Measurements from ENCODE around the gene ZNF12. TPM values are rescaled to one million over a fixed set of nuclear protein-coding genes. Genes with fewer than 3 reads are reported as not detected.
A peak's percentile ranks its signal among the peaks of the same experiment; 100 is the strongest.
"Not testable (repeated sequence)": the region's sequence is repeated elsewhere in the genome, so short reads cannot be mapped to it uniquely, and the experiment has no call there.

ZNF12 gene
- total RNA-seq, 4 donors from 2014 or later, result 19.4 to 25.6 (median 23.5) TPM

DNA sequence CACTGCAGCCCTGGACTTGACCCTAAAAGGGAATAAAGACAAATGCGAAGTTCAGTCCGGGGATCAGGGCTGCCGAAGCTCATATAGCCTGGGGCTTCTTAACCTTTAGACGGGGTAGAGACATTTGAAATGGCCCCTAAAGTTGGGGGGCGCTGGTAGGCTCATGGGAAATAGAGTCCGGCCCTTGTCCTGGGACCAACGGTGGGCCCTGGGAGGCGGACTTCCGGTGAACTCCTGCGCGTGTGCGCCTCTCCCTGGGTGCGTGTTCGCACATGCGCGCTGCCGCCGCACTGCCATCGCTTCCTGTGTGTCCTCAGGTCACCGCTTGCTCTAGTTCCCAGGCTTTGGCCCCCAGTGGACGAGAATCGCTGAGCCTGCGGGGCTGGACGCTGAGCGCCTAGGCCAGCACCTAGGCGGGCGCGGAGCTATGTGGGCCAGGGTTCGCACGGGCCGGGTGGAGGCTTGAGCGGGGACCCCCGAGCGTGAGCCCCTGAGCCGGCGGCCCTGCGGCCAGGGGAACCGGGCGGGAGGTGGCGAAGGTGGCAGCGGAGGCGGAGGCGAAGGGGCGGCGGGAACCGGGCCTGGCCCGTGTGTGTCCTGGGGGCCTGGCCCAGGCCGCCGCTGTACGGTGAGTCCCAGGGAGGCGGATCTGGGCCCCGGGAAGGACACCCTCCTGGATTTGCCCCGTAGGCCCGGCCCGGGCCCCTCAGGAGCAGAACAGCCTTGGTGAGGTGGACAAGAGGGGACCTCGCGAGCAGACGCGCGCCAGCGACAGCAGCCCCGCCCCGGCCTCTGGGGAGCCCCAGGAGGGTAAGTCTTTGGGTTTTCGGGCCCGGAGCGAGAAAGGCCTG, 23.0 kb upstream of the ZNF12 start:
- peaks cover 8 to 23% (median 21%) of the 10 kb centered on the region in 4 donors for H3K4me1 ChIP-seq
- peak; percentile 97 for DNase-seq (ENCODE audit: extremely low spot score)
- 1% methylated on average over 16 of the region's 66 CpGs for WGBS
- H3K27ac ChIP-seq (replicated peaks in 1 of 4), result peak overlapping the region; percentile 84 to 88 (median 86)
- TF ChIP-seq POLR2A (IDR thresholded peaks at IDR 0.05; ENCODE audit: low read depth) (no peak), EP300 (IDR thresholded peaks at IDR 0.05) (no peak), POLR2AphosphoS5 (IDR thresholded peaks at IDR 0.05) (peak; percentile 81 to 93)
- TF ChIP-seq, protein P1, sequence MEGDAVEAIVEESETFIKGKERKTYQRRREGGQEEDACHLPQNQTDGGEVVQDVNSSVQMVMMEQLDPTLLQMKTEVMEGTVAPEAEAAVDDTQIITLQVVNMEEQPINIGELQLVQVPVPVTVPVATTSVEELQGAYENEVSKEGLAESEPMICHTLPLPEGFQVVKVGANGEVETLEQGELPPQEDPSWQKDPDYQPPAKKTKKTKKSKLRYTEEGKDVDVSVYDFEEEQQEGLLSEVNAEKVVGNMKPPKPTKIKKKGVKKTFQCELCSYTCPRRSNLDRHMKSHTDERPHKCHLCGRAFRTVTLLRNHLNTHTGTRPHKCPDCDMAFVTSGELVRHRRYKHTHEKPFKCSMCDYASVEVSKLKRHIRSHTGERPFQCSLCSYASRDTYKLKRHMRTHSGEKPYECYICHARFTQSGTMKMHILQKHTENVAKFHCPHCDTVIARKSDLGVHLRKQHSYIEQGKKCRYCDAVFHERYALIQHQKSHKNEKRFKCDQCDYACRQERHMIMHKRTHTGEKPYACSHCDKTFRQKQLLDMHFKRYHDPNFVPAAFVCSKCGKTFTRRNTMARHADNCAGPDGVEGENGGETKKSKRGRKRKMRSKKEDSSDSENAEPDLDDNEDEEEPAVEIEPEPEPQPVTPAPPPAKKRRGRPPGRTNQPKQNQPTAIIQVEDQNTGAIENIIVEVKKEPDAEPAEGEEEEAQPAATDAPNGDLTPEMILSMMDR (IDR thresholded peaks at IDR 0.05), result peak in 2 of 3 experiments; percentile 16 to 17
- no peaks in the 10 kb centered on the region for H3K27me3 ChIP-seq
- no peaks in the 10 kb centered on the region for H3K9me3 ChIP-seq
- intact Hi-C loops (cut with DNase I), result loop anchor here (2.0 kb wide), 1 partner anchor 93 kb away; the partner anchor contains the start of gene ZNF316
- H3K36me3 ChIP-seq, result peaks cover 16 to 28% (median 22%) of the 10 kb centered on the region in 4 donors
- peak overlapping the region; percentile 82 to 91 (median 84) for H3K4me3 ChIP-seq

DNA sequence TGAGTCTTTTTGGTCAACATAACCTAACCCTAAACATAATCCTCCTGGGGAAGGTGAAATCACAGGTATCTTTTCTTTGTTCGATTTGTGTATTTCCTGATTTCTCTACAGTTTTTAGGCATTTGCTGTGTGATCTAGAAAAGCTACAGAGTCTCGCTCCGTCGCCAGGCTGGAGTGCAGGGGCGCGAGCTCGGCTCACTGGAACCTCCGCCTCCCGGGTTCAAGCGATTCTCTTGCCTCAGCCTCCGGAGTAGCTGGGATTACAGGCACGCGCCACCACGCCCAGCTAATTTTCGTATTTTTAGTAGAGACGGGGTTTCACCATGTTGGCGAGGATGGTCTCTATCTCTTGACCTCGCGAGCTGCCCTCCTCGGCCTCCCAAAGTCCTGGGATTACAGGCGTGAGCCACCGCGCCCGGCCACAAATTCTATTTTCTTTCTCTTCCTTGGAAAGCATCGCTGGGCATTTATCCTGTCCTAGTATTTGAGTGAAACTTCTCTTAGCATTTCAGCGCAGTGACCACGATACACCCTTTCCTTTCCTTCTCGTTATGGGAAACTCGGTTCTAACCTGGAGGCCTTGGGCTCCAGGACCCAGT, 22.2 kb upstream of the ZNF12 start:
- 56% methylated on average over 29 of the region's 29 CpGs for WGBS
- peak overlapping the region; percentile 84 to 88 (median 86) for H3K27ac ChIP-seq (replicated peaks in 1 of 4)
- H3K27me3 ChIP-seq; H3K9me3 ChIP-seq; intact Hi-C loops (cut with DNase I); DNase-seq (ENCODE audit: extremely low spot score): not testable (repeated sequence)
- H3K36me3 ChIP-seq, result peaks cover 12 to 21% (median 16%) of the 10 kb centered on the region in 4 donors
- peak overlapping the region; percentile 82 to 91 (median 84) for H3K4me3 ChIP-seq
- peaks cover 8 to 23% (median 21%) of the 10 kb centered on the region in 4 donors for H3K4me1 ChIP-seq

DNA sequence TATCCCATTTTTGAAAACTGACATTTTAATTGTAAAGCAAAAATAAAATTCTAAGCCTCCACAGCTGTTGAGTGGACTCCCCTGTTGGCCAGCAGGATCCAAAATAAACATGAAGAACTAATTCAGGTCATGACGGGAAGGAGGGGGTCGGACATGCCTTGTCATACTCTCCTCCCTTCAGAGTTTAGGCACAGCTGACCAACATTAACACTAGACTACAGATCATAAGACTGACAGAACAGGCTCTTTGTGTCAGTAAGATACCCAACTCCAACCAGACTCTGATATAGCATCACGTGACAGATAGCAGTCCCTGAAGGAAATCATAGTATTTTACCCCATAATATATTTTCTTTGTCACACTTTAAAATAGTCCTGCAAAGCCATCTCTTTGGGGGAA, 20.9 kb upstream of the ZNF12 start:
- Histone ChIP-seq H3K4me3 (no peak overlapping the region), H3K4me1 (peaks cover 8 to 23% (median 21%) of the 10 kb centered on the region in 4 donors), H3K36me3 (peaks cover 0 to 7% (median 4%) of the 10 kb centered on the region in 4 donors), H3K27ac (replicated peaks in 1 of 4) (no peak overlapping the region), H3K27me3 (no peaks in the 10 kb centered on the region), H3K9me3 (no peaks in the 10 kb centered on the region)
- WGBS, result 60% methylated on average over 3 of the region's 3 CpGs
- no peak for DNase-seq (ENCODE audit: extremely low spot score)
- intact Hi-C loops (cut with DNase I), result no loop called here
- no peak for TF ChIP-seq POLR2AphosphoS5 (IDR thresholded peaks at IDR 0.05)
- no peak for TF ChIP-seq POLR2A (IDR thresholded peaks at IDR 0.05; ENCODE audit: low read depth)
- TF ChIP-seq EP300 (IDR thresholded peaks at IDR 0.05), result no peak
- TF ChIP-seq, protein P1 (IDR thresholded peaks at IDR 0.05), result no peak

DNA sequence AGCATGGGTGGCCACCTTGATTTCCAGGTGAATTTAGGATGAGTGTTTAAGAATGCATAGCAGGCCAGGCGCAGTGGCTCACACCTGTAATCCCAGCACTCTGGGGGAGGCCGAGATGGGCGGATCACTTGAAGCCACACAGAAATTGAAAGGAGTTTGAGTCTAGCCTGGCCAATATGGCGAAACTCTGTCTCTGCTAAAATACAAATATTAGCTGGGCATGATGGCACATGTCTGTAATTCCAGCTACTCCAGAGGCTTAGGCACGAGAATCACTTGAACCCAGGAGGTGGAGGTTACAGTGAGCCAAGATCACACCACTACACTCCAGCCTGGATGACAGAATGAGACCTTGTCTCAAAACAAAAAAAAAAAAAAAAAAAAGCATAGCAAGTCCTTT, 19.6 kb upstream of the ZNF12 start:
- H3K27me3 ChIP-seq; H3K36me3 ChIP-seq; H3K27ac ChIP-seq (replicated peaks in 1 of 4); DNase-seq (ENCODE audit: extremely low spot score); intact Hi-C loops (cut with DNase I); H3K9me3 ChIP-seq; H3K4me3 ChIP-seq: not testable (repeated sequence)
- peaks cover 7 to 21% (median 19%) of the 10 kb centered on the region in 4 donors for H3K4me1 ChIP-seq
- WGBS, result 95% methylated on average over 5 of the region's 5 CpGs

DNA sequence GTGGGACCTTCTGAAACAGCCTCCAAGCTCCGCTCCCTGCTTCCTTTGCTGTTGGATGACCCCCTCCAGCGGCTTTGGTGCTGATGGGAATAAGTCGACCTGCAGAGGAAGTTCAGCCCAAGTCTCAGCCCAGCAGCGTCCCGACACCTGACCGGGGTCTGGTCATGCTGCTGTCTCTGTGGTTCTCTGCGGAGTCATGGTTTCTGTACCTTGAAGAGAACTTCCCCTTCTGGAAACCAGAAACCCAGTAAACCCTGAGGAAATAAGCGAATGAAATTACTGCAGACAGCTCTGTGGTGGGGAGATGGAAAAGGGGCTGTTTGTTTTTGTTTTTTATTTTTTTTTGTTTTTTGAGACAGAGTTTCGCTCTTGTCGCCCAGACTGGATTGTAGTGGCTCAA, 18.3 kb upstream of the ZNF12 start:
- no peak overlapping the region for H3K27ac ChIP-seq (replicated peaks in 1 of 4)
- H3K36me3 ChIP-seq, result no peaks in the 10 kb centered on the region
- no peaks in the 10 kb centered on the region for H3K9me3 ChIP-seq
- intact Hi-C loops (cut with DNase I), result no loop called here
- DNase-seq (ENCODE audit: extremely low spot score), result no peak
- H3K27me3 ChIP-seq, result no peaks in the 10 kb centered on the region
- WGBS, result 61% methylated on average over 10 of the region's 10 CpGs
- no peak for TF ChIP-seq EP300 (IDR thresholded peaks at IDR 0.05)
- no peak for TF ChIP-seq POLR2A (IDR thresholded peaks at IDR 0.05; ENCODE audit: low read depth)
- TF ChIP-seq, protein P1 (IDR thresholded peaks at IDR 0.05), result no peak
- TF ChIP-seq POLR2AphosphoS5 (IDR thresholded peaks at IDR 0.05), result no peak
- H3K4me1 ChIP-seq, result peaks cover 0 to 8% (median 7%) of the 10 kb centered on the region in 4 donors
- H3K4me3 ChIP-seq, result no peak overlapping the region

DNA sequence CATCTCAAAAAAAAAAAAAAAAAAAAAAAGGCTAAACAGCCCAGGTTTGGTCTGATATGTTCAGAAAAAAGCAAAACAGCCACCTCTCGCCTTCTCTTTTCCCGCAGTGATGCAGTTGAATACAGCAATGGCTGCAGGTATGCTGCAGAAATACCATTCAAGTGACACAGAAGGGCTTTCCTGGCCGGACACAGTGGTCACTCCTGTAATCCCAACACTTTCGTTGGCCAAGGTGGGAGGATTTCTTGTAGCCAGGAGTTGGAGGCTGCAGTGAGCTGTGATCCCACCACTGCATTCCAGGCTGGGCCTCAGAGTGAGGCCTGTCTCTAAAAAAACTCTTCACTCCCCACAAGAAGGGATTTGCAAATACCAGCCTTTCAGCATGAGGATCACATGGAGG, 17.6 kb upstream of the ZNF12 start:
- DNase-seq (ENCODE audit: extremely low spot score); H3K27ac ChIP-seq (replicated peaks in 1 of 4); H3K27me3 ChIP-seq; intact Hi-C loops (cut with DNase I); H3K4me3 ChIP-seq; H3K4me1 ChIP-seq; H3K36me3 ChIP-seq; H3K9me3 ChIP-seq: not testable (repeated sequence)
- 96% methylated on average over 3 of the region's 4 CpGs for WGBS
